ENCODE measurements around the gene AK8.

Gene AK8

DNA sequence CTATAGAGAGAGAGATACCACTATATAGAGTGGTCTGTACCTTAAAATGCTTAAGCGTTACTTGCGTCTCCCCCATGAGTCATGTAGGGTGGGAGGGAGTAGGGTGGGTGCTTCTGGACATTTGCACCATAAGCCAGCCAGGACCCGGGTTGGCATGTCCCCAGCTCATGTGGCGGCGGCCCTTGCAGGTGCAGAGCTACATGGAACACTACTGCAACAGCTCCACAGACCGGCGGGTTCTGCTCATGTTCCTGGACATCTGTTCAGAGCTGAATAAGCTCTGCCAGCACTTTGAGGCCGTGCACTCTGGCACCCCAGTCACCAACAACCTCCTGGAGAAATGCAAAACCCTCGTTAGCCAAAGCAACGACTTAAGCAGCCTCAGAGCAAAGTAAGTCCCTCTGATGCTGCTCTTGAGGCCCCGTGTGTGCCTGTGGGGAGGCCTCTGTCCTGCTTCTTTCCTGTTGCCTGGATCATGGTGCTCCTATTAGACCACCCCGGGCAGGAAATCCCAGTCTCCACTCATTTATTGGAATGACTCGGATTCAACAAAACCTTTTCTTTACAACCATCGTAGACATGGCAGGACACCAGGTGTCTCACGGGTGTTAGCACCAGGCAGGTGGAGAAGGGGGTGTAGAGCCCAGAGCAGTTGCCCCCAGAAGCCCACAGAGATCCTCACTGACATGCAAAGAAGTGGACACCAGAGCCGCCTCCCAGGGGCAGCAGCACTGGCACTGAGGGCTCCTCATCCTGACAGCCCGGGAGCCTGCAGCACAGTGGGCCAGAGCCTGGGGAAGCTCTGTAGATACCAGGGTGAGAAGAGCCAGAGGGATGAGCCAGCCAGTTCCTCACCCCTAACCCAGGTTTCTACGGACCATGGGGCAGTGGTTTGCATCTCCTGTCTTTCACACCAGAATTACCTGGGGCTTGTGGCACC is 9.4 kb upstream of the AK8 start:
- DNase-seq = no peak

DNA sequence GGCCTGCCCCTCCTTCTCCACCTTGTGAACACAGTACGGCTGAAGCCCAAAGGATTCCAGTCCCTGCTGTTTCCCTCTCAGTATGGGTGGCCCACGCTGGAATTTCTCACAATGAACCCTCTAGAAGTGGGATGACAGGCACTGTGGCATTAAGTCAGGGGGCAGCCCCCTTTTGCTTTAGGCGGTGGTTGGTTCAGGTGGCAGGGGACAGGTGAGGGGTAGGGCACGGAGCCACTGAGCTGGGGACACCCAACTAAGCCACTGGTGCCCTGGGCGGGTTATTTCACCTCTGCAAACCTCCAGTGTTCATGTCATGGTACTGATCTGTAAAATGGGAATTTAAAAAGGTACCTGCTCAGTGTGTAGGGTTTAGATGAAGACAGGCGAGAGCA is 8.2 kb upstream of the AK8 start:
- DNase-seq = no peak

DNA sequence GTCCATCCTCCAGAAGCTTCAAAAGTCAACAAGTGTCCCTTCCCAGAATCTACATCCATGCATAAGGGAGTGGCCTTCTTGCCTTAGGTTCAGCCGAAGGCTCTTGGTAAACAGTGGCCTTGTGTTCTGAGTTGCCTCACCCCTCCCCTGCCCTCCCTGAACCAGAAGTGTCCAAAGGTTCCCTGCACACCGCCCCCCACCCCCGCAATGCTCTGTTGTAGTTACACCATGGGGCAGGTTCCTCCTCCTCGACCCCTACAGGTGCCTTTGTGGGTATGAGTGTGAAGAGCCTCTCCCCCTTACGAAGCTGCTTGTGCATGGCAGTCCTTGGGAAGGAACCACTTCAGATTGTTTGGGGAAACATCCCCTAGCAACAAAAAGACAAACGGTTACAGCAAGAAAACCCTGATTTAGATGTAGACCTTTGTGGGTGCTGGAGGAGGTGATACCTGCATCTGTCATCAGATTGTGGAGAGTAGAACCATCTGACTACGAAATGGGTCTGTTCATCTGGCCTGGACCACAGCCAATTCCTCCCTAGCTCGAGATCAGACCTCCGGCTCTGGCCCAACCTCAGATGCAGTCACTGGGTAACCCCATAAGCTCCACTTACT is 7.7 kb upstream of the AK8 start:
- DNase-seq = no peak

DNA sequence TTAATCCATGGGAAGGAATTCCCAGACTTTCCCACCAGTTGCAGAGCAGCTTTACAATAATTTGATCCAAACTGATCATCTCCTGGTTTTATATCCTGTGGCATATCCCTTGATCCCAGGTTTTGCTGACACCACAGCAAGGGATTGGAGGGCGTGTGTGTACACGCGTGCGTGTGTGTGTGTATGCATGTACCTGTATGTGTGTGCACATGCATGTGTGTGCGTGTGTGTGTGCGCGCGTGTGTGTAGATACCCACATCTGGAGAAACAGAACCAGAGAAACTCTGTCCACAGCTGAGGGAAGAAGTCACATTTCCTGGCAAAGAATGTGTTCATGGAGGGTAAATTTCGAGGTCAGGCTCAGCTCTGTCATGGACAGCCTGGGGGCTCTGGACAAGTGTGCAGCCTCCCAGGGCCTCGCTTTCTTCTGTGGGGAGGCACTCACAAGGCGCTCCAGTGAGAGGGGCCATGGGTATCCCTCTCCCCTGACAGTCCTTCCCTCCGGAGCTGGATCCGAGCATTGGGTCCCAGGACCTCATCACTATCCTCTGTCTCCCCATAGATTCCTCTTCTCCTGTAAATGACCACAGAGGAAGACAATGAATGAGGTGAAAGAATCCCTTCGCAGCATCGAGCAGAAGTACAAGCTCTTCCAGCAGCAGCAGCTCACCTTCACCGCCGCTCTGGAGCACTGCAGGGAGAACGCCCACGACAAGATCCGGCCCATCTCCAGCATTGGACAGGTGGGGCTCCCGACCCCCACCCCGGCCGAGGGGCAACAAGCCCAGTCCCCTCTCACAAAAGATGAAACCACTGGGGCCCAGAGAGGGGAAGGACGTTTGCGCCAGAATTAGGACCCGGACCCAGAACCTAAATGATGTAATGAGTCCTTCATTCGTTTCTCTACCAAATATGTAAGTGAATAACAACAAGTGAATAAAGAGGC is 5.5 kb upstream of the AK8 start:
- DNase-seq = no peak

DNA sequence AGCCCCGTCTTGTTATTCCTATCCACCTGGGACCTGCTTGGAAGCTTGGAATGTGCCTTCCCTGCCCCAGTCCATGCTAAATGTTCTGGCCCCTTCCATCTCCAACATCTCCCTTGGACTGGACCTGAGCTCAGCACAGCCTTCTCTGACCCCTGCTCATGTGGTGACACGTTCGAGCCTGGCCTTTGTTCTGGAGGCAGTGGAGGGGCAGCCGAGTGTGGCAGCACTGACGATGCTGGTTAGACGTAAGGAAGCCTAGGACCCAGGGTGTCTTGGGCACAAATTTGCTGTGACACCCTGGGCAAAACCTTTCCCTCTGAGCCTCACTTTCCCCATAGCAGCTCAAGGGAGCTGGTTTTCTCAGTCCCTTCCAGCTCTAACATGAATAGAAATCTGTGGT is 4.5 kb upstream of the AK8 start:
- no peak for DNase-seq

DNA sequence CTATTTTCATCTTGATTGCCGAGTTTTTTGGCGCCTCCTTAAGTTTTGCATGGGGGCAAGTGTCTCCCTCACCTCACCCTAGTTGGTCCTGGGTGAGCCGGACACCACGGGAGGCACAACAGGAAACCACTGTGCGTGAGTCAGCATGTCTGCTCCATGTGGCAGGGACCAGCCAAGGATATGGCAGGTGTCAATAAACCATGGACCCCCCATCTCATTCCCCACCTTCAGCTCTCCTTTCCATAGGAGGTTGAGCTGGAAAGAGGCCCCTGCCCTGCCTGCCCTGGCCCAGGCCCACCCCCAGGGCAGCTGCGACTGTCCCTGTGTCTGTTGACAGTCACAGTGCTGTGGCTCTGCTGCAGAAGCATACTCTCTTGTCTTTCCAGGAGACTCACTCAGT is 3.7 kb upstream of the AK8 start:
- no peak for DNase-seq

DNA sequence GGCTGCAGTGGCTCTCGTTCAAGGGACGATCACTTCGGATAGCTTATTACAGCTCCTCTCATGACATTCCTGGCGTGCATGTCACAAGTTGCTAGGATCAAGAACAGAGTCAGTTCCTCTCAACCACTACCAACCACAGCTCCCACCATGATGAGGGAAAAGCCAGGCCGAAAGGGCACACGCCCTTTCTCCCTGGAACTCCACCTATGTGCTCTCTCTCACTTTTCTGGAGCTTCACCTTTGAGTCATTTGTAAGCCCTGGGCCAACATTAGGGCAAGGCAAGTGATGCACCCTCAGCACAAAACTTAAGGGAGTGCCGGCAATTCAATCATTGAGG is 2.2 kb upstream of the AK8 start:
- no peak for DNase-seq

DNA sequence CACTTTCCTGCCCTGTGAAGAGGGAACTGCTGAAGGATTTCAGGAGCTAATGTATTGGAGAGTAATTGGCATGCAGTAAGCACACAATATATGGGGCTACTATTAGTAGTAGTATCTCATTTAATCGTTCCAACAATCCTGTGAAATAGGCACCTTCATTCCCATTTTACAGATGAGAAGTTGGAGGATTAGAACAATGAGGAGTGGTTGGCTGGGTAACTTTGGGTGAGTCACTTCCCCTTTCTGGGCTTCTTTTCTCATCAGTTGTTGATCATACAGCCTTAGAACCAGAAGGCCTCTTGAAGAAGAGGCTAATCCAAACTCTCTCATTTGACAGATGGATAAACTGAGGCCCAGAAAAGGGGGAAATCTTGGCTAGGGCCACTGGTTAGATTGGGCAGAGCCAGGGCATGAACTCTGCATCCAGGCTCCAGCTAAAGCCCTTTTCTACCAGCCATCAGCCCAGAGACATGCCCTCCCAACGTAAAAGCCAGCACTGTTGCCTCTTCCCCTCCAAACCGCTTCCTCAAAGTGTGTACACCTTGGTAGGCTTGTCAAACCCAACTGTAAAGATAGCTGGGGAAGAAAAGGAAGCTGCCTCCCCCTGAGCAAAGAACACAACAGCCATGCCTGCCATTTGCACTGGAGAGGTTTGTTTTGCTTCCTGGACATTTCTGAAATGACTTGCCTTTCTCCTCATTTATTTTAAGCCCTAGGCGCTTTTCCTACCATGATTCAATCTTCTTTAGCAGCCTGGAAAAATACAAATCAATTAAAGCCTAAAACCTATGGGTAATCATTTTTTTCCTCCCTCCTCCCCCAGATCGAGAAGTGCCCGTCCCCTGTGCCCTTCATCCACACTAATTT is 1.6 kb upstream of the AK8 start:
- no peak for DNase-seq

DNA sequence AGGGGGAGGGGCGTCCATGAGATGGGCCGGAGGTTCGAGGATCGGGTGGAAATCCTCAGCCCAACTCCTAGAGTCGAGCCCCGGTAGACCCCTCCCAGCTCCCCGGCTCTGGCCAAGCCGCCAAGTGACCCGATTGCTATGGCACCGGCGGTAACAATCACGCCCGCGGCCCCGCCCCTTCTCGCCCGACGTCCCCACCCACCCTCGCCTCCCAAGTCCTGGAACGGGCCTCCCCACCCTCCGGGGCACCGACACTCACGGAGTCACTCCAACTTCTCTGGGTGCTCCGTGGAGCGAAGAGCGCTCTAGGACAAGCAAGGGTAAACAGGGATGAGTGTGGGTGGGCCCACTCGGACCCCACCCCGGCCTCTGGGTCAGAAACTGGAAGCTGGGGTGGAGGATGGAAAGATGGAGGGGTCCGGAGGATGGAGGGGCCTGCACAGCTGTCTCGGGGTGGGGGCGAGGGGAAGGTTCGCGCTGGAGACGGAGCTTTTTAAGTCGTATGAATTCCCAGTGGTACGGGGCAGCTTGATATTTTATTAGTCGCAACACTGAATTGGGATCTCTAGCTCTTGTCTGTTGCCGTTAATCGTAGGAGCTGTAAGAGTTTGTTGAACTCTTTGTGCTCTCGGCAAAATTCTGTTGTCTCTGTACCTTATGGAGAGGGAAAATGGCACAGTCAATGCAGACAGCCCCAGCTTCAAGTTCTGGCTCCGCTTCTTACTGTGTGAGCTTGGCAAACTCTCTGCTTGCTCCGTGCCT is 792 bp upstream of the AK8 start, which contains the start of gene SPACA9:
TSS of gene SPACA9 (plus strand) at position 204 of the 762 bp plus-strand sequence. CDS start 5,050 bp downstream, outside the sequence.
- peak; percentile 64 for DNase-seq

DNA sequence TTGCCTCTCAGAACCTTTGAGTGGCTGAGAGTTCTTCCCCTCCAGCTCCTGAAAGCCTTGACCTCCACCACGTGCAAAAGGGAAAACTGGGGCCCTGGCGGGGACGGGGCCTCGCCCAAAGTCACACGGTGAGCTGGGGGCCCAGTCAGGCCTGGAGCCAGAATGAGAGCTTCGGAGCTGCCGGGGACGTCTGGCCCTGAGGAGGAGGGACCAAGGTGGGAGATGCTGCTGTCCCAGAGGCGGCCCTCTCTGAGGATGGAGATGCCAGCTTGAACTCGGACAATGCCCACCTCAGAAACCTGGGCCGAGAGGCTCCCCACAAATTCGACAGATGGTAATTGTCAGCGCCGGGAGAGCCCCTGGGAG is 643 bp downstream of the AK8 start:
- DNase-seq = no peak

DNA sequence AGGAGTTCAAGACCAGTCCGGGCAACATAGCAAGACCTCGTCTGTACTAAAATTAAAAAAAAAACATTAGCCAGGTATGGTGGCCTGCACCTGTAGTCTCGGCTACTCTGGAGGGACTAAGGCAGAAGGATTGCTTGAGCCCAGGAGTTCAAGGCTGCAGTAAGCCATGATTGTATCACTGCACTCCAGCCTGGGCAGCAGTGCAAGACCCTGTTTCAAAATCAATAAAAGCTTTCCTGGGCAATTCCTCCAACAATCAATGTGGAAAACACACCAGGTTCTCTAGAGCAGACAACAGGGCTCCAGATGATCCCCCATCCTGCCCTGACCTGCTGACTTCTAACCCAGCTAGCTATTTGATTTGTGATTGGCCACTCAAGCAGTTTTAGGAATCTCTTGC is 1.2 kb downstream of the AK8 start:
- no peak for DNase-seq

DNA sequence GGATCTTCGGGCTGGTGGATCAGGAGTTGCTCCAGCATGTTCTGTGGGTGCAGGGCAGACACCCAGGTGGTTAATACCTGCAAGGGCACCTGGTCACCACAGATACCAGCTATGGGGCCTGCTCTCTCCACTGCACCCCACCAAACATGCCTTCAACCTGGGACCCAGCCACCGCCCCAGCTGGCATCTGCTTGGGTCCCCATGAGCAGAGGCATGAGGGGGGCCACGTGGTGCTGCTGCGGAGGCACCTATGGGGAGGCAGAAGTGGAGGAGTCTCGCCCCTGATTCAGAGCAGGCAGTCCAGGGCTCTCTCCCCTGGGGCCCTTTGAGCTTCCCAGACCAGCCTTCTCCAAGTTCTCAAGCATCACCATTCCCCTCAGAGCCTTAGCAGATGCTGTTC is 2.9 kb downstream of the AK8 start:
- DNase-seq = no peak

DNA sequence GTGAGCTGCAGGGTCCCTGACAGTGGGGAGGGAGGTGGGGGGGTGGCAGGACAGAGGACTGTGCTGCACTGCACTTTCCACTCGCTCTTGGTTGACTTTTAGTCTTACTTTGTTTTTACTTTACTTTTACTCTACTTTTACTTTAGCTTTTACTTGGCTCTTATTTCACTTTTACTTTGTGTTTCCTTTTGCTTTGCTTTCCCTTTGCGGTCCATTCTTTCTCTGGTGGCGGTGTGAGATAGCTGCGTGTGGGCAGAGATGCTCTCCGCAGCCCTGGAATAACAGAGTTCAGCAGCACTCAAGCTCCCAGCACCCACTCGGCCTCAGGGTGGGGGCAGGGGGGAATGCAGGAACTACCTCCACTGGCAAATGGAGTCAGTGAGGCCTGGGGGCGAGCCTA is 4.7 kb downstream of the AK8 start:
- DNase-seq = no peak

DNA sequence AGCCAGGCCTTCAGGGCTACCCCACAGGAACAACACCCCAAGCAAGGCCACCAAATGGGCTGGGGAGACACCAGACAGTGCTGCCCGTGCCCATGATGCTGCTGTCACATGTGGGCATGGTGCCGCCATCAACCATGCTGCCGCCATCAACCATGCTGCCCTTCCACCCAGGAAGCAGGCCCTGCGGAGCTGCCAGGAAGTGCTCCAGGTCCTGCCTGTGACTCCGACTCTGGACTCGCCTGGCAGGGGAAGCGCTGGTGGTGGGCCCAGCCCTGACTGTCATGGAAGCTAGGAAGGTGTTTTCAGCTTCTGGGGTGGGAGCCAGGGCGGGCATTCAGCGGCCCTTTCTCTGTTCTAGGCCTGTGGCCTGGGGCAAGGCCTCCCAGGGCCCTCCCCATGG is 8.8 kb downstream of the AK8 start:
- DNase-seq = no peak

DNA sequence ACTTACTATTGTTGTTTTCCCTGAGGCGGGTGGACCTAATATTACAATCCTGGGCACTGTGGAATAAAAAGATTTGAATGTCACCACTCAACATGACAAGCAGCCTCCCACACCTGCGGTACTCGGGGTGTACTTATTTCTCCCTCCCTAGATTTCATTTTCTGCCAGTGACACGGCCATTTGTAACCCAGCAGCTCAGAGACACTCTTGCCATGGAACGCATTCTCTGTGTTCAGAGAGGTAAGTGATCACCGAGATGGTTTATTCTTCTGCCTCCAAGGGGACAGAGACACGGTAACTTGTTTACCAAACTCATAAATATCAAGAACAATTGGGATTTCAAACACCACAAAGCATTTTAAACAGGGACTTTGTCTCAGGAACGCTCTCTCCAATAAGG is 11.2 kb downstream of the AK8 start:
- DNase-seq = no peak

DNA sequence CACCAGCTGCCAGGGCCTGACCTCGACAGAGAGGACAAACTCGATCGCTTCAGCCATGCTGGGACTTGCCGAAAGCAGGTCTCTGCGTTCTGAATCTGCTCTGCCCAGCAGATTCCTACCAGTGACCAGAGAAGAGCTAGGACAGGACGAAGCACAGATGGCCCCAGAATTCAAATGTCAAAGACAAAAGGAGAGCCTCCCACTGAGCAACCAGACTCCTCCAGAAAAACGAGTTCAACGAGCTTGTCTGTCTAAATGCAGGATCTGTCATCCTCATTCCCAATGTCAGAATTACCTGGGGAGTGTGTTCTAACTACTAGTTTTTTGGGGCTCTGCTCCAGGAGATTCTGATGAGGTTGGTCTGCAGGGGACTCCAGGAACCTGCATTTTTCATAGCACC is 13.4 kb downstream of the AK8 start:
- DNase-seq = no peak

DNA sequence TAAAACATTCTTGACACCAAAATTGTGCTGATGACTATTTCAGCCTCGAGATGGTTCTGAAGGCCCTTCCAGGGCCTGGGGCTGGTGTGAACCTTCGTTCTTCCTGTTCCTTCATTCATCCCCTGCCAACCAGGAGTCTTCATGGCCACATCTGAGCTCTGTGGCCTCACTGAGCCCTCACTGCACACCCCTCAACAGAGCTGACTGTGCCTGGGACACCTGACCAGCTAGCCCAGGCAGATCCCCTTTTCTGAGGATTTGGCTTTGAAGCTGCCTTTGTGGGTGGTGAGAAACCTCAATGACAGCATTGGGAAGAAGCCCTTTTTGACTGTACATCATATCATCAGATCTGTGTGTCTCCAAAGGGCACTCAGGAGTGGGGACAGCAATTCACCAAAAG is 13.8 kb downstream of the AK8 start:
- no peak for DNase-seq

DNA sequence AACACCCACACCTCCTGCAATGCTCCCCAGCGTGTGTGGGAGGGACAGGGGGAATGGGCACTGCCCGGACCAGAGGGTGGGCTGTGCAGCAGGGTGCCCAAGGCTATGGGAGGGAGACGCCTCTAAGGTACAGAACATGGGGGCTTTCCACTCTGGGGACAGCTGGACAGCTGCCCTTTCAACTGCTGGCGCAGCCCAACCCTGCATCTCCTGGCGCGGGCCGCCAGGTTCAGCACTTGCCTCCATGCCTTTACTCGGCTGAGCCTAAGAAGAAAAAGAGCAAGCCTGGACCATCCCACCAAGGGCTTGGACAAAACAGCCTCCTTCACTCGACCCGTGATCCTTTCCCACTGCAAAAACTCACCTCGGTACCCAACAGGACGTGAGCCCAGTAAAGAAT is 15.0 kb downstream of the AK8 start:
- no peak for DNase-seq

DNA sequence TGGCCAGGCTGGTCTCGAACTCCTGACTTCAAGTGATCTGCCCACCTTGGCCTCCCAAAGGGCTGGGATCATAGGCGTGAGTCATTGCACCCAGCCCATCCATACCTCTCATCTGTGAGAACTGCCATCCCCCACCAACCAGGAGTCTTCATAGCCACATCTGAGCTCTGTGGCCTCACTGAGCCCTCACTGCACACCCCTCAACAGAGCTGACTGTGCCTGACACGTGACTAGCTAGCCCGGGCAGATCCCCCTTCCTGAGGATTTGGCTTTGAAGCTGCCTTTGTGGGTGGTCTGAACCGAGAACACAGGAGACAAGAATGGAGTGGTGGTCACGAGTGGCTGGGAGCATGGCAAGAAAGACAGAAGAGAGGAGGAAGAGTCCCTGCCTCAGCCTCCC is 15.6 kb downstream of the AK8 start:
- DNase-seq = no peak

DNA sequence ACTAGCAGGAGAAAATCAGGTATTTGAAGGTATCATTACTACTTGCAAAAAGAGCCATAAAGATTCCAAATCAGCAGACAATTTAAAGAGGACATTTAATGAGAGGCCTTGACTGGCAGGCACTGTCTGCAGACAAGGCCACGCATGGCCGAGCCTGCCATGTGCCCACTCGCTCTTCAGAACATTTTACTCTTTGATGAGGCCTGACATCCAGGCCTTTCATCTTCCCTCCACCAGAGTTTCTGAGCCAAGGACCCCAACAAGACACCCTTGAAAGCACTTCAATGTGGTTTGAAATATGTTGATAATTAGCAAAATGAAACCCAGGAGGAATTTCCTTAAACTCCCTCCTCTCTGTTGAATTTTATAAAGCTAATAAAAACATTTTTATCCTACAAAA is 16.4 kb downstream of the AK8 start:
- no peak for DNase-seq

DNA sequence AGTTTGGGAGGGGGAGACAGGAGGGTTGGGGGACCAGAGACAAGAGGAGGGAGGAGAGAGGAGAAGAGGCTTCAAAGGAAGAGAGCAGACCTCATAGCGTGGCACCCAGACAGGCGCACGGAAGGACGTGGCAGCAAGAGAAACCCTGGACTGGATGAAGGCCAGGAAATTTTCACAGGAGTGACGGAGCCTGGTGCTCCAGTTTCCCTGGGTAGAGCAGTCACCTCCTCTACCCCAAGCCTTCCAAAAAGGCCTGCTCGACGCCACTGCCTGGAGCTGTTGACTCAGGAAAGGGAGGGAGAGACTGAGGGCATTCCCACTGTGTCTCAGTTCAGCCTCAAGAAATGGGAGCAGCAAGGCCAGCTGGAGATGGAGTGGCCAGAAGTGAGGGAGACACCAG is 19.3 kb downstream of the AK8 start:
- no peak for DNase-seq
